ENCODE data around the gene DNAJC16.

- no peak for TF ChIP-seq EZH2 (IDR thresholded peaks at IDR 0.05; ENCODE audit: low read length, unreplicated experiment)
- no peak for TF ChIP-seq CTCF (conservative IDR thresholded peaks at IDR 0.05; ENCODE audit: low read depth, low read length)
Observed at GRCh38 chr1:15570861-15571260, 44.2 kb downstream of the DNAJC16 start.

Data from PC-3 (cell line).